Measurements from ENCODE around the gene TGIF1.

DNA sequence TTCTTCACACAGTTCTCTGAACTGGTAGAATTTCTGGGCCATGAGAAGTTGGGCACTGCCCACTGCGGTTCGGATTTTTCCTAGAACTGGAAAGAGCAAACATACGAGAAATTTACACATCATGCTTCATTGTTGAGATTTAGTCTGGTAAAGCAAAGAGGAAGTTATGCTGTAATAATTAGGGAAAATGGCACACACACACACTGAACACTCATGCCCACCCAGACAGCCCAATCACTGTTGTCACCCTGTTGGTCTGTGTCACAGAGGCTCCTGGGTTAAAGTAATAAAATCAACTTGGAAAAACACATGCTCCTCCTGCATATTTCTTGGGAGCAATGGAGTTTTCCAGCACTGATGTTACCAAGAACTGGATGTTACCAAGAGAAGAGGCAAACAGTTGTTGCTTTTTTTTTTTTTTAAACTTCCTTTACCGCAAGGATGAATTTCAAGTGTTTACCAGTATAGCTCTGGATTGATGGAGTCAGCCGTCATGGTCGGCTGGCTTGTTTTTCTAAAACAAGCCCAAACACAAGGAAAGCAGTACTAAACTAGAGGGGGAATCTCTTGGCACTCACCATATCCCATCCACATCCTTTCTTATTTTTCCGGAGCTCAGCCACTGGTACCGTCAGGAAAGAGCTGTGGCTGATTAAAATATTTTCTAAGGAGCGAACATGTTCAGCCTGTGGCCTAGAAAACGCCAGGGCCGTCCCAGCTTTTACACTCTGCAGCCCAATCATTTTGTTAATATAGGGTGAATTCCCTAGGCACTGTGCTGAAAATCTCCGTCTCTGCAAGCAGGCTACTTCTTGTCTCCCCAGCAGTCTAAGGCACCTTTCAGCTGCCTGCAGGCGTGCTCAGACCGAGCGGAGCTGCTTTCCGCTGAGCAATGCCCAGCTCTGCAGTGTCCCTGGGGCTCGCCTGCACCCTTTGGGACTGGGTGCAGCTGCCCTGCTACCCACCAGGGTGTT lies 58.9 kb downstream of the TGIF1 start:
- TF ChIP-seq, protein P1, sequence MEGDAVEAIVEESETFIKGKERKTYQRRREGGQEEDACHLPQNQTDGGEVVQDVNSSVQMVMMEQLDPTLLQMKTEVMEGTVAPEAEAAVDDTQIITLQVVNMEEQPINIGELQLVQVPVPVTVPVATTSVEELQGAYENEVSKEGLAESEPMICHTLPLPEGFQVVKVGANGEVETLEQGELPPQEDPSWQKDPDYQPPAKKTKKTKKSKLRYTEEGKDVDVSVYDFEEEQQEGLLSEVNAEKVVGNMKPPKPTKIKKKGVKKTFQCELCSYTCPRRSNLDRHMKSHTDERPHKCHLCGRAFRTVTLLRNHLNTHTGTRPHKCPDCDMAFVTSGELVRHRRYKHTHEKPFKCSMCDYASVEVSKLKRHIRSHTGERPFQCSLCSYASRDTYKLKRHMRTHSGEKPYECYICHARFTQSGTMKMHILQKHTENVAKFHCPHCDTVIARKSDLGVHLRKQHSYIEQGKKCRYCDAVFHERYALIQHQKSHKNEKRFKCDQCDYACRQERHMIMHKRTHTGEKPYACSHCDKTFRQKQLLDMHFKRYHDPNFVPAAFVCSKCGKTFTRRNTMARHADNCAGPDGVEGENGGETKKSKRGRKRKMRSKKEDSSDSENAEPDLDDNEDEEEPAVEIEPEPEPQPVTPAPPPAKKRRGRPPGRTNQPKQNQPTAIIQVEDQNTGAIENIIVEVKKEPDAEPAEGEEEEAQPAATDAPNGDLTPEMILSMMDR (IDR thresholded peaks at IDR 0.05): no peak
- no peak for TF ChIP-seq POLR2A (IDR thresholded peaks at IDR 0.05)
